Urothelium cell line (cell line): ENCODE measurements around the gene ILF3.
A peak's percentile ranks its signal among the peaks of the same experiment; 100 is the strongest.

Experiments
- DNase-seq: peaks from one replicate; pipeline ENCODE4 v3.0.0; 2011; ENCODE audit warnings: low spot score, mixed read lengths
- FAIRE-seq: peaks from 2 replicates; lab custom pipeline; 2011; peaks lifted over from hg19 to GRCh38; lab: Jason Lieb, UNC

ILF3 gene

DNA sequence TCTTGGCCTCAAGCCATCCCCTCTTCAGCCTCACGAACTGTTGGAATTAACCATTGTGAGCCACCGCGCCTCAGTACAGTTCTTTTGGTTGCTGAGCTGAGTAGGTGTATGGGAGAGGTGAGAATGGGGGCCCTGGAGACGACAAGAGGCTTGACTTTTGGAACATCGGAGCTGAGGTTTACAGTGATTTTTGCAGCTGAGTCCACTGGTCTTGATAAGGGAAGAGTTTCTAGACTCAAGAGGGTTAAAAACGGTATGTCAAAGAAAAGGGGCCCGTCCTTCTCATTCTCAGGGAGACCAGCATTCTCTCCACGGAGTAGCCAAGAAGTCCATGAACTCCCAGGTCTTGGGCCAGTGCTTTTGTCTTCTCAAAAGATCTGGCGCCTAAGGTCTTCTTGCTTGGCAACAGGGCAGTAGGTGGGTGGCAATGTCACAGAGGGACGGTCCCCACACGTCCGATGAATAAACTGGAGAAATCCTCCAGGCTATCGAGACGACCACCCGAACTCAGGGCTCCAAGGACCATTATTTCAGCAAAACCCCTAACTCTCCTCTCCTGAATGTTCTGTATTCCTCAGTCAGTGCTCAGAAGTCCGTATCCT lies 40.7 kb downstream of the ILF3 start:
- DNase-seq (no peak), FAIRE-seq (no peak)

DNA sequence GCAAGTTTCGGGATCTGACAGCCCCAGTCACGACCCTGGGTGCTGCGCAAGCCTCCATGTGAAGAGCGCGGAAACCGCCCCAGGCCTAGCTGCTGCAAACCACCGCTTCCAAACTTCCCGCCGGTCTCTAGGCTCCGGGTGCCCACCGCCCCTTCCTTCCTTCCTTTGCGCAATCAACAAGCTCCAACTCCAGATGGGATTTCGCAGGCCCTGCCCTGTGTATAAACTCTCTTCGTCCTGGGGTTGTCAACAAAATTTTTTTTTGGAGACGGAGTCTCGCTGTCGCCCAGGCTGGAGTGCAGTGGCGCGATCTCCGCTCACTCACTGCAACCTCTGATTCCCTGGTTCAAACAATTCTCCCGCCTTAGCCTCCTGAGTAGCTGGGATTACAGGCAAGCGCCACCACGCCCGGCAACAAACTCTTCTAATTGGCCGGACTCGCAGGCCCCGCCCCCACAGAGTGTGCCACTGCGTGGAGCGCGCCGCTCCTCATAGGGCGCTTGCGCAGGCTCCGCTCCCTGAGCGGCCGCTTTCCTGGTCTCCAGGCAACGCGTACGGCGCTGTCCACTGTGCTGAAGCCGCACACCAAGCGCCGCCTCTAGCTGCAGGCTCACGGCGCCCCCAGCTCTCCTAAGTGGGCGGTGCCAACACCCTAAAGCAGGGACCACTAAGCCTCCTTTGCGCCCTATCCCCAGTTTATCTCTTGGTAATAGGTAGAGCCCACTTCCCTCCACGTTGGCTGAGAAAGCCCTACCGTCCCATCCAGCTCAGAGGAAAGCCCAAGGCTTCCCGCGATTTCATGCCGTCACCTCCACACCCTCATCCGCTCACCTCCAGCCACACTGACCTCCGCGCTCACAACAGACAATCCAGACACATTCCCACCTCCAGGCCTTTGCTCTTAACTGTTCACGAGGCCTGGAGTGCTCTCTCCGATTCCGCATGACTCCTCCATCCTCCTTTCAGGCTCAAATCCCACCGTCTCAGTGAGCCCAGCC lies 41.6 kb downstream of the ILF3 start:
- no peak for FAIRE-seq
- DNase-seq, result no peak

DNA sequence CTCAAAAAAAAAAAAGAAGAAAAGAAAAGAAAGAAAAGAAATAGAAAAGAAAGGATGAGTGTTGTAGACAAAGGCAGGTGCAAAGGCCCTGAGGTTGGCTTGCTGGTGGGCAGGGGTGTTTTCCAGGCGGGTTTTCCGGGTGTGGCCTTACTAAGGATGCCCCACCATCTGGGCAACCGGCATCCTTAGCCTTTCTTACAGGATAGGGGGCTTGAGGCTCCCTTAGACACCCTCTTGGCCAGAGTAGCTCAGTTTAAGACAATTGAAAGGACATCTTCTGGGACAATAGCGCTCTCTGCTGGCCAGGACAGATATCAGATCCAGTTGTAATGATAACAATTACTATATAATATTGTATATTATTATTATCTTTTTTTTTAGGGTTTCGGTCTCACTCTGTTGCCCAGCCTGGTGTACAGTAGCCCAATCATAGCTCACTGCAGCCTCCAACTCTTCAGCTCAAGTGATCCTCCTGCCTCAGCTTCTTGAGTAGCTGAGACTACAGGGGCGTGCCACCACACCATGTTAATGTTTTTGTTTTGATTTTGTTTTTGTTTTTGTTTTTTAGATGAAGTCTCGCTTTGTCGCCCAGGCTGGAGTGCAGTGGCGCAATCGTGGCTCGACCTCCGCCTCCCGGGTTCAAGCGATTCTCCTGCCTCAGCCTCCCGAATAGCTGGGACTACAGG lies 45.6 kb downstream of the ILF3 start:
- FAIRE-seq, result no peak
- peak; percentile 40 for DNase-seq

DNA sequence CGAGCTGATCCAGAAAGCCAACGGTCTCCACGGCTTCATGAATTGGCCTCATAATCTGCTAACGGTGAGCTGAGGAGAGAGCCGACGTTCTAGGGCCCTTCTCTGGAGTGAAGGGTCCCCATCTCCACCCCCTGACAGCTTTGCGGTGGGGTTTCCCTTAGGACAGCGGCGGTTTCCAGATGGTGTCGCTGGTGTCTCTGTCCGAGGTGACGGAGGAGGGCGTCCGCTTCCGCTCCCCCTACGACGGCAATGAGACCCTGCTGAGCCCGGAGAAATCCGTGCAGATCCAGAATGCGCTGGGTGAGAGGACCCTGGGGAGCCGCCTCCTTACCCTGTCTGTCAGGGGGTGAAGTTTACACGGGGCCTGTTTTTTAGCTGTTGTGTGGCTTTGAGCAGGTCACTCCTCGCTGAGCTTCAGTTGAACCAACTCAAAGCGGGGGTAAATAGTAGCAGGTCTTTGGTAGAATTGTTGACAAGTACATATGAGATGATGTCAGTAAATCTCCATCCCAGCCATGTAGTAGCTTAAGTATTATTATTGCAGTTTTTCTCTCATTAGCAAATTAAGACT lies 47.9 kb downstream of the ILF3 start:
- FAIRE-seq, result no peak
- DNase-seq, result no peak

DNA sequence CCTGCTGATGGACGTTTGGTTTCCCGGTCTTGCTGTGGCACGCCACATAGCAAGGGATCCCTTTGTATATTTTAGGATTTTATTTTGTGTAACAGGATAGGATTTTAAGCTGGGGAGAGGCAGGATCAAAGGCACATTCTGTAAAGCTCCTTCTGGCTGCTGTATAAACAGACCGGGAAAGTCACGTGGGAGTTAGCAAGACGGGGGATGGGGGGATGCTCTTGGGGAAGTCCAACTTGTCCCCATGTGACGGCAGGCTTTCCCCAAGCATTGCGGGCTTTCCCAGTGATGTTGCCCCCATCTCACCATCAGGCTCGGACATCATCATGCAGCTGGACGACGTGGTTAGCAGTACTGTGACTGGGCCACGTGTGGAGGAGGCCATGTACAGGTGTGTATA lies 52.8 kb downstream of the ILF3 start:
- DNase-seq (no peak), FAIRE-seq (no peak)

DNA sequence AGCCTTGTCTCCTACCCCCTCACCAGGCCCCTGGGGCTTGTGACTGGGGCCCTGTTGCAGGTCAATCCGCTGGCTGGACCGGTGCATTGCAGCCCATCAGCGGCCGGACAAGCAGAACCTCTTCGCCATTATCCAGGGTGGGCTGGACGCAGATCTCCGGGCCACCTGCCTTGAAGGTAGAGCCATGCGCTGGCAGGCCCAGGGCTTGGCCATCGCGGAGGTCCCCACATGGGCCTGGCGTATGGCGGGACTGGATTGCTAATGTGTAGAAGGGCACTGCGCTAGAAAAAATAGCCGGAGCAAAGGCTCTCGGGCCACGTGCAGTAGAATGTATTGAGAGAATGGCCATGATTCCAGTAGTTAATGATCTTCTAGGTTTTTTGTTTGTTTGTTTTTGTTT lies 53.3 kb downstream of the ILF3 start:
- DNase-seq, result no peak
- no peak for FAIRE-seq

DNA sequence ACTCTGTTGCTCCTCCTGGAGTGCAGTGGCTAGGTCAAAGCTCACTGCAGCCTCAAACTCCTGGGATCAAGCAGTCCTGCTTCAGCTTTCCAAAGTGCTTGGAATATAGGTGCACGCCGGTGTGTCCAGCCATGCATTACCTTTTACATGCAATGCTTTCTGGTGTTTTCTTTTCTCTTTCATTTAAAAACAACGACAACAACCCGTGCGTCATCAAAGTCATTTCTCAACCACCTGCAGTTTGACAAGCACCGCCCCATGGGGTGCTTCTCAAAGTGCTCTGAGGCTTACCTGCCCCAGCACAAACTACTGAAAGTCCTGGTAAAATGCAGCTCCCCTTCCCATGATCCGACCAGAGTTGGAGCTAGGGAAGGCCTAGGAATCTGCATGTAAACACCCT lies 54.1 kb downstream of the ILF3 start:
- FAIRE-seq (no peak), DNase-seq (no peak)

DNA sequence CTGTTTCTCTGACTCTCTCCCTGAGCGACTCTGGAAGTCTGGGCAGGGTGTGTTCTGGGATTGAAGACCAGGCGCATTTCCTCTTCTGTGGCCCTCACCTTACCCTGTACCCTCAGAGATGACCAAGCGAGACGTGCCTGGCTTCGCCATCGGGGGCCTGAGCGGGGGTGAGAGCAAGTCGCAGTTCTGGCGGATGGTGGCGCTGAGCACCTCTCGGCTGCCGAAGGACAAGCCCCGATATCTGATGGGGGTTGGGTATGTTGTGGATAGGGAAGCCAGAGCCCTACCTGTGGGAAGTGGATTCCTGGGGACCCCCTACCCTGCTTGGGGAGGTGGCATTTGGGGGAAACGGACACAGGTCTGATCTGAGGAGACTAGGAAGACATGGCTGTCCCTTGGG lies 57.9 kb downstream of the ILF3 start:
- FAIRE-seq (no peak), DNase-seq (no peak)

DNA sequence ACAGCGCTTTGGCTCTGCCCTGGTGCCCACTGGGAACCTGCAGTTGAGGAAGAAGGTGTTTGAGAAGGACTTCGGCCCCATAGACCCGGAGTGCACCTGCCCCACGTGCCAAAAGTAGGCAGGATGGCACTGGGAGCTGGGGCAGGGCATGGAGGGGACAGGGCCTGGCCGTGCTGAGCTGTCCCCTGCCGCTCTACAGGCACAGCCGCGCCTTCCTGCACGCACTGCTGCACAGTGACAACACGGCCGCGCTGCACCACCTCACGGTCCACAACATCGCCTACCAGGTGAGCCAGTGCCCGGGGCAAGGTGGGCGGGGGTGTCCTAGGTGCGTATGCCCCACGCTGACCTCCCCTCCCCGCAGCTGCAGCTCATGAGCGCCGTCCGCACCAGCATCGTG lies 58.6 kb downstream of the ILF3 start:
- FAIRE-seq (no peak), DNase-seq (no peak)

DNA sequence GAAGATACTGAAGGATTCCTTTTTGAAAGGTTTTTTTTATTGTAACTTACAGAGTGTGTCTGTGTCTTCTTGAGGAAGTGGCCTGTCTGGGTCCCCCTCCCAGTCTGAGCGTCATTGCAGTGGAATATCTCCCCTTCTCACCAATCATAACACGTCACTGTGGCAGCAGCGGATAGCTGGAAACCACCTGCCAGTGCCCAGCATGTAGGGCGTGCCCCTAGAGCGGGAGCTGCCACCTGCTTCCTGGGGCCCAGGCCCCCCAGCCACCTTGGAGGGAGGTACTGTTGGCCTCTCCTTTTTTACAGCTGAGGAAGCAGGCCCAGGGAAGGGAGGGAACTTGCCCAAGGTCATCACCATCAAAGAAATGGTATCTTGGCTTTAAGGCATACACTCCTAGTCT lies 59.2 kb downstream of the ILF3 start:
- FAIRE-seq, result no peak
- DNase-seq, result no peak

DNA sequence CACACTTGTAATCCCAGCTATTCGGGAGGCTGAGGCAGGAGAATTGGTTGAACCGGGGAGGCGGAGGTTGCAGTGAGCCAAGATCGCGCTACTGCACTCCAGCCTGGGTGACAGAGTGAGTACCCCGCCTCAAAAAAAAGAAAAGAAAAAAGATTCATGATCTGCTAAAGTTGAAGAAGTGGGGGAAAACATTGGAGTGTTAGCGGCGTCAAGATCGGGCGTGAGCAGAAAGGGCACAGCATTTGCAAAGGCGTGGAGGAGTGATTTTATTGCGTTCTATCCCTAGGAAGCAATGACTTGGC lies 62.9 kb downstream of the ILF3 start:
- FAIRE-seq, result no peak

DNA sequence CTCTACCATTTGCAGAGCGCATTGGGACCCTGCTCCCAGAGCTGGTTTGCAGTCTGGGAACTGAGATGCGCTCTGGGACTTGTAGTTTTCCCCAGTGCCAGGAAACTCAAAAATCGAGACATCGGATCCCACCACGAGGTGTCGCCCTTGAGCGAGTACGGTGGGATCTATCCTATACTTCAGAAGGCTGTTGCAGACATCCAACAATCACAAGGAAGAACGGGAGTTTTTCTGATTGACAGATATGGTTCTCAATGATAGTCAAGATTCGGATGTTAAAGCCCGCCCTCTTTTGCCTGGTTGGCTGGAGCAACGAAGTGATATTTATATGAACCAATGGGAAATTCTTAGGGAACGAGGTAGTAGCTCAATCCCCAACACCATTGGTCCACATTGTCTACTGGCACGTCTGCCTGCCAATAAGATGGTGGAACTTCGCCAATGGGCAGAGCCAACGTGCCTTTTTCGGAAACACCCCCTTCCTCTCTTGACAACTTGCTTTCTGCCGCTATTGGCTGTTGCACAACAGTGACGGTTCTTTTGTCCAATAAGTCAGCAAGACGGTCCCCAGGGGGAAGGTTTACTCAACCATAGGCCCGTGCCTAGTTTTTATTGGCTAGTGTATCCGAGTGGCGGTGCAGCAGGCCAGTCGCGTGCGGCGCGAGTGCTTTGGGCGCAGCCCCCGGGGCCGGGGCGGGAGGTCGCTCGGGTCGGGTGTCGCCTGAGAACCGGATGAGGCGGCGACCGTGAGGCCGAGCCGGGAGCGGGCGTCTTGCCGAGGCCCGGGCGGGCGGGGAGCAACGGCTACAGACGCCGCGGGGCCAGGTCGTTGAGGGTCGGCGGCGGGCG lies 63.4 kb downstream of the ILF3 start, which contains the start of gene DNM2:
DNM2 (plus strand) TSS at position 724 of the 849 bp plus-strand sequence. CDS start 164 bp downstream, outside the sequence.
- DNase-seq (peak; percentile 94), FAIRE-seq (peak; percentile 13)

More for the DNA sequence above, 62.9 kb downstream of the ILF3 start:
- DNase-seq, result no peak

DNA sequence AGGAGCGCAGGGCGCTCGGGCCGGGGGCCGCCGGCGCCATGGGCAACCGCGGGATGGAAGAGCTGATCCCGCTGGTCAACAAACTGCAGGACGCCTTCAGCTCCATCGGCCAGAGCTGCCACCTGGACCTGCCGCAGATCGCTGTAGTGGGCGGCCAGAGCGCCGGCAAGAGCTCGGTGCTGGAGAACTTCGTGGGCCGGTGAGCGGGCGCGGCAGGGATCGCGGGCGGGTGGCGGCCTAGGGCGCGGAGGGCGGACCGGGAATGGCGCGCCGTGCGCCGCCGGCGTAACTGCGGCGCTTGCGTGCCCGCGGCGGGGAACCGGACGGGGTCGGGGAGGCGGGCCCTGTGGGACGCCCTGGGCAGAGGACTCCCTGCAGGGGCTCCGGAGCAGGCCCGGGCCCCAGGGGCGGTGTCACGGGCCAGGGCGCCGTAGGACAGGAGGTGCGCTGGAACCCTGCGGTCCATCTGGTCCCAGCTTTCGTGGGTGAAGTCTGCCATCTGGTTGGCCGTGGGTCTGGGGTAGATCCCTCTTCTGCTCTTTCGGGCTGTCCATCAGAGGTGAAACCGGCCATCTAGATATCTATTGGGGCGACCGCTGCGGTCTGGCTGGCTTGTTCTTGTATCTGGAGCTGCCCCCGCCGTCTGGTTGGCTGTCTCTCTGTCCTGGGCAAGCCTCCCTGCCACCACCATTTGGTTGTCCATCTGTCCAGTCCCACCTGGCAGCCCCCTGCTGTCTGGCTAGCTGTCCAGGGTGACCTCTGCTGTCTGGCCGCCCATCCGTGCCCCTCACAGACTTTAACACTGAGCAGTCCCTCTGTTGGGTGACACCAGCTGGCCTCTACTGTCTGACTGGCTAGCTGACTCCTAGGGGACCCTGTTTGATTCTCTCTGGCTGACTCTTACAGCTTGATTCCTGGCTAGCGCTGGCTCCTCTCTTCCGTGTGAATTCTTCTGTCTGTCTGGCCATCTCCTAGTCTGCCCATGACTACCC lies 64.4 kb downstream of the ILF3 start:
- peak; percentile 37 for DNase-seq
- FAIRE-seq, result no peak

DNA sequence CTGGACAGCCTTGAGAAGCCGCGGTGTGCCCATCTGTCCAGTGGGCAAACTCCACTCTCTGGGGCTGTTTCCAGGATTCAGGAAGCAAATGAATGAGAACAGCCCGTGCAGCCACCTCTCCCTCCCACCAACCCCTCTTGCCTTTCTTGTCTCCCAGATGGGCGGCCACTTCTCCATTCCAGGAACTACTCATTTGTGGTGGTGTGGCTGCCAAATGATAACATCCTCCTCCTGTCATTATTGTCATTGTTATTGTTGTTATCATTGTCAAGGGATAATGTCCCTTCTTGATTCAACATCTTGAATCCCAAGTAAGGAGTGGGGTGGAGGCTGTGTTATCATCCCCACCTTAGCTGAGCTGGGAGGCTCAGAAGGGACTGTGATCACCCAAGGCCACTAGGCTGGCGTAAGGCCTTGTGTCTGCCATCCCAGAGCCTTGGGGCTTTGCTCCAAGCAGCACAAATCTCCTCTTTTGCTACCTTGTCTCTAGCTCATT lies 65.4 kb downstream of the ILF3 start:
- FAIRE-seq (no peak), DNase-seq (no peak)

DNA sequence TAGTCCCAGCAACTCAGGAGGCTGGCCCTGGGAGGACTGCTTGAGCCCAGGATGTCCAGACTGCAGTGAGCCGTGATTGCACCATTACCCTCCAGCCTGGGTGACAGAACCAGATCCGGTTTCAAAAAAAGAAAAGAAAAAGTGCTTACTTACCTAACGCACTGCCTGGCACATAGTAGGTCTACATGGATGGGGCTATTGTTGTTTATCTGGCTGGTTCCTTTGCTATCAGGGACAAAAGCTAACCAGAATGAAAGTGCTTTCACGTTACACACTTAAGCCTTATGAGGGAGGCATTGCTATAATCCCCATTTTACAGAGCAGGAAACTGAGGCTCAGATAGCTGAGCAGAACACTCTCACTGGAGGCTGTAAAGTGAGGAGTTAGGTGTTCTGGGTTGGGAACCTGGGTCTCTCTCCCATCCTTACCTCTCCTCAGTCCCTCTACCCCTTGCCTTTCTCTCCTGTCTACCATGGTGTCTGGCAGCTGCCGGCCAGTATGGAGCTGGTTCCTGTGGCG lies 66.5 kb downstream of the ILF3 start:
- FAIRE-seq, result no peak
- DNase-seq, result no peak

DNA sequence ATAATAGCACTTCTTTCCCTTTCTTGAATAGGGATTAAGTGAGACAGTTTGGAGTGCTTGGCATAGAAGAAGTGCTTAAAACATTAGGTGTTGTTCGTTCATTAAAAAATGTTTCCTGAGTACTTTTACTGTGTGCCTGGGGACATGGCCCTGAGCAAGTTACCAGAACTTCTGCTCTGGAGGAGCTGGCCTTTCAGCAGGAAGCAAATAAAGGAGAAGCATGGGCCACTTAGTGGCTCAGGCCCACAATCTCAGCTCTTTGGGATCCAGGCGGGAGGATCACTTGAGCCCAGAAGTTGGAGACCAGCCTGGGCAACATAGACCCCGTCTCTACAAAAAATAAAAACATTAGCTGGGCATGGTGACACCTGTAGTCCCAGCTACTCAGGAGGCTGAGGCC lies 69.4 kb downstream of the ILF3 start:
- FAIRE-seq, result no peak
- no peak for DNase-seq

DNA sequence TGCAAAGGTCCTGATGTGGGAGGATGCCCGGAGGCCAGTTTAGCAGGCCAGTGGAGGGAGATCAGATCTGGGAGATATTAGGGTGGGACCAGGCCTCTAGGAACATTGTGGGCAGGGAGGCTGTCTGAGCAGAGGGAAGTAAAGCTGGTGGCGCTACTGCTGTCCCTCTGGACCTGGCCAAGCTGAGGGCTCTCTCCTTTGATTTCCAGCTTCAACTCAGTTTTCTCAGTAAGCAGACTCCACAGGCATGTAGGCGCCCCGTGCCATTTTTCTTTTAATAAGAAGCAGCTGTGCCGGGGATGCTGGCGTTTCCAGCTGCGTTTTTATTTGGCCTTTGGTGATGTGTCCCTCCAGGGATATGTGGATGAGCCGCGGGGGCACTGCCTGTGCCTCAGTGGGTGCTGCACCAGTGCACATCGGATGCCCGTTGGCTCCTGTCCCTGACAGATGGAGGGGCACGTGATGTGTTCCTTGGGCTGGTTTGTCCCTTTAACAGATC lies 70.5 kb downstream of the ILF3 start:
- DNase-seq, result no peak

DNA sequence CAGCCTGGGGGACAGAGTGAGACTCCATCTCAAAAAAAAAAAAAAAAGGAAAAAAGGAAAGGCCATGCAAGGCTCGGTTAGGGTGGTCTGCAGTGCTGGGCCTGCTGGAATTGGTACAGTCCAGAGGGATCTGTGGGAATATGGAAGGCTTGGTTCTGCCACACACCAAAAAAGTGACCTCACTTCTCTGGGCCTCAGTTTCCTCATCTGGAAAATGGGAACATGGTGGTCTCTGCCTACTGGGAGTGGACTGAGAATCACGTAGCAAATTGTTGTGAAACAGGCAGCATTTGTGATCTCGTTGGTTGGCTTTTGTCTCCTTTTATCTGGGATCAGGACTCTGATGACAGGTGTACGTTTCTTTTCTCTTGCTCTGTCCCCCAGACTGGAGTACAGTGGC lies 71.3 kb downstream of the ILF3 start:
- no peak for FAIRE-seq
- no peak for DNase-seq

More for the DNA sequence above, 70.5 kb downstream of the ILF3 start:
- no peak for FAIRE-seq

DNA sequence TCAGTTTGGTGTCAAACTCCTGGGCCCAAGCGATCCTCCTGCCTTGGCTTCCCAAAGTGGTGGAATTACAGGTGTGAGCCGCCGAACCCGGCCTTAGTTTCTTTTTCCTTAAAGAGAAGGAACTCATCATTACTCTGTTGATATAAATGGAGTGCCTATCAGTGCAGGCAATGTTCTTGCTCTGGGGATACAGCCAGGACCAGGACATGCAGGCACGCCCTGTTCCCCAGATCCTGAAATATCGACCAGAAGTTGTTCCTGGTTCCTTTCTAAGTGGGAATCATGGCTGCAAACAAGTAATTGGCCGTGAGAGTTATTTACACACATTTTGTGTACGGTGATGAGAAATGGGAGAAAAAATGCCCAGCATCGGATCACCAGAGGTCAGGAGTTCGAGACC lies 72.1 kb downstream of the ILF3 start:
- DNase-seq (no peak), FAIRE-seq (no peak)
